Measurements from ENCODE around the gene FBXO11.

DNA sequence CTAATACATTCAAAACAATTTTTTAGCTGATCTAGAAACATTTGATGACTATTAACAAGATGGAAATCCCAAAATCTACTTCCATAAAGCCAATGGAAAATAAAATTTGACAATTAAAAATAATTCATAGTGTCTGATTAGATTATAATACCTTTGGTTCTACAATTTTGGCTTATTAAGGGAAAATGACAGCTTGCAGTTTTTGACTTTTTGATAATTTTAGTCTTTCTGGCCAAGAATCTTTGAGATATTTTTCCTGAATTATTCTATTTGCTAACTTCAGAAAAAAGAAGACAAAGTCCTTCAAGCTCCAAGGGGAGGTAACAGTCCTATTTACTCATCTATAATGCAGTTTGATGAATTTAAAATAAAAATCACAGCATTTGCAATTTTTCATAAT, 83.8 kb downstream of the FBXO11 start:
- TF ChIP-seq, protein P1, sequence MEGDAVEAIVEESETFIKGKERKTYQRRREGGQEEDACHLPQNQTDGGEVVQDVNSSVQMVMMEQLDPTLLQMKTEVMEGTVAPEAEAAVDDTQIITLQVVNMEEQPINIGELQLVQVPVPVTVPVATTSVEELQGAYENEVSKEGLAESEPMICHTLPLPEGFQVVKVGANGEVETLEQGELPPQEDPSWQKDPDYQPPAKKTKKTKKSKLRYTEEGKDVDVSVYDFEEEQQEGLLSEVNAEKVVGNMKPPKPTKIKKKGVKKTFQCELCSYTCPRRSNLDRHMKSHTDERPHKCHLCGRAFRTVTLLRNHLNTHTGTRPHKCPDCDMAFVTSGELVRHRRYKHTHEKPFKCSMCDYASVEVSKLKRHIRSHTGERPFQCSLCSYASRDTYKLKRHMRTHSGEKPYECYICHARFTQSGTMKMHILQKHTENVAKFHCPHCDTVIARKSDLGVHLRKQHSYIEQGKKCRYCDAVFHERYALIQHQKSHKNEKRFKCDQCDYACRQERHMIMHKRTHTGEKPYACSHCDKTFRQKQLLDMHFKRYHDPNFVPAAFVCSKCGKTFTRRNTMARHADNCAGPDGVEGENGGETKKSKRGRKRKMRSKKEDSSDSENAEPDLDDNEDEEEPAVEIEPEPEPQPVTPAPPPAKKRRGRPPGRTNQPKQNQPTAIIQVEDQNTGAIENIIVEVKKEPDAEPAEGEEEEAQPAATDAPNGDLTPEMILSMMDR (IDR thresholded peaks at IDR 0.05) = no peak
- TF ChIP-seq SIN3A (IDR thresholded peaks at IDR 0.05; ENCODE audit: borderline replicate concordance, low read depth, low read length) (no peak), GABPA (IDR thresholded peaks at IDR 0.05; ENCODE audit: low read depth) (no peak), RFX5 (IDR thresholded peaks at IDR 0.05; ENCODE audit: low read length) (no peak), FOXJ3 (CRISPR knock-in tag; IDR thresholded peaks at IDR 0.05) (no peak), POLR2AphosphoS5 (IDR thresholded peaks at IDR 0.05; ENCODE audit: low read depth, low read length) (no peak), YY1 (IDR thresholded peaks at IDR 0.05; ENCODE audit: low read depth) (no peak), SMC3 (IDR thresholded peaks at IDR 0.05; ENCODE audit: low read depth, low read length) (no peak), JUND (IDR thresholded peaks at IDR 0.05) (no peak), RAD21 (IDR thresholded peaks at IDR 0.05; ENCODE audit: low read length) (no peak)
- TF ChIP-seq, protein P2, sequence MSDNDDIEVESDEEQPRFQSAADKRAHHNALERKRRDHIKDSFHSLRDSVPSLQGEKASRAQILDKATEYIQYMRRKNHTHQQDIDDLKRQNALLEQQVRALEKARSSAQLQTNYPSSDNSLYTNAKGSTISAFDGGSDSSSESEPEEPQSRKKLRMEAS (IDR thresholded peaks at IDR 0.05; ENCODE audit: low read depth) = no peak
- TF ChIP-seq, protein P3, sequence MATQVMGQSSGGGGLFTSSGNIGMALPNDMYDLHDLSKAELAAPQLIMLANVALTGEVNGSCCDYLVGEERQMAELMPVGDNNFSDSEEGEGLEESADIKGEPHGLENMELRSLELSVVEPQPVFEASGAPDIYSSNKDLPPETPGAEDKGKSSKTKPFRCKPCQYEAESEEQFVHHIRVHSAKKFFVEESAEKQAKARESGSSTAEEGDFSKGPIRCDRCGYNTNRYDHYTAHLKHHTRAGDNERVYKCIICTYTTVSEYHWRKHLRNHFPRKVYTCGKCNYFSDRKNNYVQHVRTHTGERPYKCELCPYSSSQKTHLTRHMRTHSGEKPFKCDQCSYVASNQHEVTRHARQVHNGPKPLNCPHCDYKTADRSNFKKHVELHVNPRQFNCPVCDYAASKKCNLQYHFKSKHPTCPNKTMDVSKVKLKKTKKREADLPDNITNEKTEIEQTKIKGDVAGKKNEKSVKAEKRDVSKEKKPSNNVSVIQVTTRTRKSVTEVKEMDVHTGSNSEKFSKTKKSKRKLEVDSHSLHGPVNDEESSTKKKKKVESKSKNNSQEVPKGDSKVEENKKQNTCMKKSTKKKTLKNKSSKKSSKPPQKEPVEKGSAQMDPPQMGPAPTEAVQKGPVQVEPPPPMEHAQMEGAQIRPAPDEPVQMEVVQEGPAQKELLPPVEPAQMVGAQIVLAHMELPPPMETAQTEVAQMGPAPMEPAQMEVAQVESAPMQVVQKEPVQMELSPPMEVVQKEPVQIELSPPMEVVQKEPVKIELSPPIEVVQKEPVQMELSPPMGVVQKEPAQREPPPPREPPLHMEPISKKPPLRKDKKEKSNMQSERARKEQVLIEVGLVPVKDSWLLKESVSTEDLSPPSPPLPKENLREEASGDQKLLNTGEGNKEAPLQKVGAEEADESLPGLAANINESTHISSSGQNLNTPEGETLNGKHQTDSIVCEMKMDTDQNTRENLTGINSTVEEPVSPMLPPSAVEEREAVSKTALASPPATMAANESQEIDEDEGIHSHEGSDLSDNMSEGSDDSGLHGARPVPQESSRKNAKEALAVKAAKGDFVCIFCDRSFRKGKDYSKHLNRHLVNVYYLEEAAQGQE (IDR thresholded peaks at IDR 0.05; ENCODE audit: low read depth, low read length) = no peak

Measured in SK-N-SH (cell line).